ENCODE data around the gene OR6A2. TPM values are rescaled to one million over a fixed set of nuclear protein-coding genes. Genes with fewer than 3 reads are reported as not detected.
A peak's percentile ranks its signal among the peaks of the same experiment; 100 is the strongest.

OR6A2 gene
- total RNA-seq, 4 donors from 2014 or later = 0.60 TPM; not detected in 3

DNA sequence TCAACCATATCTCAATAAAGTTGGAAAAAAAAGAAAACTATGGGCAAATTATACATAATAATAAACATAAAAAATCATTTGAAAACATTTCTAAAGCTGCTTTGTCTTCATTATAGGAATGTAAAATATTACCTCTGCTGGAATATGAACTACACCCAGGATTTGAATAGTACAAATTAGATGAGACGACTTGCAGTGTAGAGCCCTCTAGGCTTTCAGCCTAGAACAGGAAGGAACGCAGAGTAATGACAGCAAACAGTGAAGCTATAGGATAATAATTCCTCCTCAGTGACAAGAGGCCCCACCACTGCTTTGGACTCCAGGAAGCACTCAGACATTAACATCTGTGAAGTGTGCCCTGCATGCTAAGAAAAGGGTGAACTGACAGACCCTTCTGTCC is 8.9 kb downstream of the OR6A2 start:
- 54 to 65% methylated on average over 2 of the region's 2 CpGs for WGBS, 2 donors
- no peaks in the 10 kb centered on the region for H3K9me3 ChIP-seq
- TF ChIP-seq CTCF (IDR thresholded peaks at IDR 0.05) = no peak
- no peak for DNase-seq (ENCODE audit: low spot score in 2 of 2)
- H3K36me3 ChIP-seq = no peaks in the 10 kb centered on the region
- H3K4me1 ChIP-seq = no peaks in the 10 kb centered on the region
- H3K4me3 ChIP-seq = no peak overlapping the region
- no peaks in the 10 kb centered on the region for H3K27me3 ChIP-seq
- no peak overlapping the region for H3K27ac ChIP-seq

DNA sequence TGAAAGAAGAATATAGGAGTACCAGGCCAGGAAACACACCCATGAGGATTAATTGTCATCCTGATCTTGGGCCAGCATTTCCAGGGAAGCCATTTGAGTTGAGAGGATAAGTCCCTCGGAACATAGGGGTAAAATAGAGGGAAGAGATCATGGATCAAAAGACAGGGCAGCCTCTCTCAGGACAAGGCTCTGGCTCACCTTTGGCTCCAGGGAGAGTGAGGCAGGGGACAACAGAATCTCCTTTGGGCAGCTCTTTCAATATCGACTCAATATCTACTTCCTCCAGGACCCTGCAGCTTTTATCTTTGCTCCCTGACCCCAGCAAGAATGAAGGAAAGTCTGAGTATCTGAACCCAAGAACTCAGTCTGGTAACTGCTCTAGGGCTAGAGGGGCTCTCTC is 16.8 kb downstream of the OR6A2 start, which contains the start of gene OR2AG1:
Gene OR2AG1 (plus strand): TSS at position 301 of the 400 bp plus-strand sequence. CDS start 2,018 bp downstream, outside the sequence.
- no peaks in the 10 kb centered on the region for H3K4me1 ChIP-seq
- TF ChIP-seq POLR2A (IDR thresholded peaks at IDR 0.05) = no peak
- TF ChIP-seq EP300 (IDR thresholded peaks at IDR 0.05) = no peak
- TF ChIP-seq CTCF (IDR thresholded peaks at IDR 0.05) = no peak
- no peaks in the 10 kb centered on the region for H3K36me3 ChIP-seq
- no peak for DNase-seq (ENCODE audit: low spot score in 2 of 2)
- no peak within 1 kb of the TSS for H3K27ac ChIP-seq
- WGBS, 2 donors = 83 to 89% methylated on average over 2 of the region's 2 CpGs
- H3K4me3 ChIP-seq = no peak within 1 kb of the TSS
- no peaks in the 10 kb centered on the region for H3K27me3 ChIP-seq
- no peaks in the 10 kb centered on the region for H3K9me3 ChIP-seq

DNA sequence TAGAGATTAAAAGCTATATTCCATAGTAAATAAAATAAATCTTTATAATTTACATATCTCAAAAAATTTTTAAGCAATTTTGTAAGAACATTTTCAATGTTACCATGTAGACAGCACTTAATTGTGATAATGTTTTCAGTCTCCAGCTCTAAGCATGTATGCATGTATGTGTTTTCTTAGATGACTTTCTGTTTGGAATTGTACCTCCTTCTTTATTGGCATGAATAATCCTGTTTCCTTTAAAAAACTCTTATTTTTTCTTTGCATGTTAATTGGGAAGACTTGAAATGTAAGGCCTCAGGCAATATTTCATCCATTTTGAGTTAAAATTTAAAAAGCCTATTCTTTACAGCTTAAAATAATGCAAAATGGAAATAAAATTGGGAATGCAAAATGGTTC is 18.7 kb downstream of the OR6A2 start:
- DNase-seq (ENCODE audit: low spot score in 2 of 2) = no peak
- Histone ChIP-seq H3K9me3 (no peaks in the 10 kb centered on the region), H3K27me3 (no peaks in the 10 kb centered on the region), H3K36me3 (no peaks in the 10 kb centered on the region), H3K27ac (no peak overlapping the region), H3K4me1 (no peaks in the 10 kb centered on the region), H3K4me3 (no peak overlapping the region)
- TF ChIP-seq POLR2A (IDR thresholded peaks at IDR 0.05) (no peak), EP300 (IDR thresholded peaks at IDR 0.05) (no peak), CTCF (IDR thresholded peaks at IDR 0.05) (no peak)

GRCh38 chr11:6778518-6778917 is 21.0 kb downstream of the OR6A2 start:
- Histone ChIP-seq H3K4me3 (no peak overlapping the region), H3K9me3 (no peaks in the 10 kb centered on the region), H3K4me1 (no peaks in the 10 kb centered on the region), H3K36me3 (no peaks in the 10 kb centered on the region), H3K27ac (no peak overlapping the region), H3K27me3 (no peaks in the 10 kb centered on the region)
- TF ChIP-seq CTCF (IDR thresholded peaks at IDR 0.05) (no peak), EP300 (IDR thresholded peaks at IDR 0.05) (no peak), POLR2A (IDR thresholded peaks at IDR 0.05) (no peak)
- DNase-seq (ENCODE audit: low spot score in 2 of 2) = no peak

DNA sequence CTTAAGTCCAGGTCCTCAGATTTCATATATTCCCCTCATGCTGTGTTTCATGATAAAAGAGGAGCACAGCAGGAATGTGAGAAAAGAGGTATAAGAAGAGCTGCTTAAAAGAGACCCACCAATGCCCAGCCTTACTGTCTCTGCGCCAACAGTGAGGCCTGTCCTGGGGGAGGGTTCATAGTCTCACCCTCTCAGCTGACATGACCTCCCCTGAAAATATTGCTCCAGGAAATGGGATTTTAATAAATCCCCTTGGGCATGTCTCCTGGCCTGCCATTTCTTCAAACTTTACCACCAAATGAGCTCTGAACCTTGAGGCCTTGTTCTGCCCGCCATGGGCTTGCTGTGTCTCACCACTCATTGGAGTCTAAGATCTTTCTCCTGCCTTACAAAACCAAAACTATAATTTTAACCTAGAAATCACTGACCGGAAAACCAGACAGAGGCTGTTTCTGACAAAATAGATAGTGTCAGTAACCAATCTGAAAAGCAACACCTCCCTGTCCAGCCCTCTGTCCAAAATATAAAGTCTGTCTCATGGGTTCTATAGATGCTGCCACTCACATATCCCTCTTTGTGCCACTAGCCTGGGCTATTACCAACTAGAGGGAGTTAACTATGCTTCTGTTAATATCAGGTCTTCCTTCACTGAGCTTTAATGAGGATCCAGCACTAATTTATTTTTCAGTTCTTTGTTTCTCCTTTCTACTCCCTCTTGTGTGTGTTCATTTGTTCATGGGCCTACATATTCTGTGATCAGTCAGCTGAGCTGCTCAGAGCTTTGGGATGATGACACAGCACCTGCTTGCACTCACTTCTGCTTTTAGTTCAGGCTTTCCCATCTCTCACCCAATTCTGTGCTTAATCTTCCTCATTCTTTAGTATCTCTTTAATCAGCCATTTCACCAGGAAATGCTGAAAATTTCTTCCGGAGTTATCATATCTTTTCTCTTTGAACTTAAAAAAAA is 27.3 kb downstream of the OR6A2 start, which contains the start of gene OR2AG2:
Gene OR2AG2 (minus strand): TSS at position 51 of the 968 bp plus-strand sequence. CDS start 3,019 bp downstream, outside the sequence.
- H3K27ac ChIP-seq = peak within 1 kb of the TSS in 1 of 4 donors; percentile 12
- TF ChIP-seq EP300 (IDR thresholded peaks at IDR 0.05) (no peak), POLR2A (IDR thresholded peaks at IDR 0.05) (no peak), CTCF (IDR thresholded peaks at IDR 0.05) (no peak)
- H3K36me3 ChIP-seq = no peaks in the 10 kb centered on the region
- peak in 1 of 2 donors; percentile 8 for DNase-seq (ENCODE audit: low spot score in 2 of 2)
- H3K4me3 ChIP-seq = no peak within 1 kb of the TSS
- H3K9me3 ChIP-seq = no peaks in the 10 kb centered on the region
- no peaks in the 10 kb centered on the region for H3K27me3 ChIP-seq
- no peaks in the 10 kb centered on the region for H3K4me1 ChIP-seq
- WGBS, 2 donors = 64 to 86% methylated on average over 3 to 4 of the region's 4 CpGs
